Gastrocnemius medialis (tissue), 4 donors: ENCODE data around the gene CACNA1C. TPM values are rescaled to one million over a fixed set of nuclear protein-coding genes. Genes with fewer than 3 reads are reported as not detected.

Experiments used
- ATAC-seq, 2 donors: fragments of 150-250 bp; one replicate each; pipeline ENCODE4 v1.9.1; 2016
- DNase-seq, 2 donors: peaks; one replicate each; pipeline ENCODE4 v3.0.0-alpha.2; 2019
- H3K27ac ChIP-seq, 4 donors: fragments of 200-600 bp; sonication (generic); 1 replicate in 1 of 4; 2 replicates in 3 of 4; pipeline ENCODE4 v1.5.1; 2016 to 2018; ENCODE audit warnings: mild to moderate bottlenecking in 2 of 4, moderate library complexity in 1 of 4
- H3K27me3 ChIP-seq, 3 donors: fragments of 200-600 bp; sonication (generic) in 2 of 3; 1 replicate in 1 of 3; 2 replicates in 2 of 3; pipeline versions ENCODE4 v1.5.1 to v1.6.0; 2016 to 2019; ENCODE audit warnings: mild to moderate bottlenecking in 1 of 3, moderate library complexity in 1 of 3
- H3K36me3 ChIP-seq, 2 donors: fragments of 200-600 bp; sonication (generic) in 1 of 2; one replicate each; pipeline ENCODE4 v1.5.1; 2017 to 2018
- H3K4me1 ChIP-seq, 2 donors: fragments of 200-600 bp; sonication (generic) in 1 of 2; one replicate each; pipeline ENCODE4 v1.5.1; 2016 to 2017; ENCODE audit warnings: mild to moderate bottlenecking in 2 of 2
- H3K4me3 ChIP-seq, 4 donors: fragments of 200-600 bp; sonication (generic) in 3 of 4; 1 replicate in 1 of 4; 2 replicates in 3 of 4; pipeline ENCODE4 v1.5.1; 2016 to 2019; ENCODE audit warnings: mild to moderate bottlenecking in 2 of 4
- H3K9me3 ChIP-seq, 3 donors: fragments of 200-600 bp; sonication (generic) in 2 of 3; 1 replicate in 1 of 3; 2 replicates in 2 of 3; pipeline ENCODE4 v1.5.1; 2016 to 2019
- CTCF ChIP-seq, 5 experiments: fragments of 450-650 bp in 3 of 5; fragments of 200-600 bp in 2 of 5; sonication (generic) in 2 of 5; IDR thresholded peaks in 4 of 5; conservative IDR thresholded peaks in 1 of 5; 1 replicate in 4 of 5; 2 replicates in 1 of 5; pipeline ENCODE4 v1.5.1; 2016 to 2019; ENCODE audit warnings: antibody characterized with exemption in 5 of 5, mild to moderate bottlenecking in 3 of 5, moderate library complexity in 3 of 5
- POLR2A ChIP-seq, 2 donors: fragments of 450-650 bp; IDR thresholded peaks; one replicate each; pipeline ENCODE4 v1.6.1; 2017; ENCODE audit warnings: antibody characterized with exemption in 2 of 2, mild to moderate bottlenecking in 2 of 2, moderate library complexity in 2 of 2
- in situ Hi-C, 4 donors: fragments of 200-750 bp; cut with MboI; loops; one replicate each; pipeline versions ENCODE4 v1.15.0 to v1.8.0; 2017; ENCODE audit warnings: low sequenced_read_pairs in 4 of 4
- intact Hi-C: fragments of 100-400 bp; cut with DNase I; formaldehyde crosslinking; loops from one replicate; pipeline ENCODE4 v1.15.1; 2023; ENCODE audit warnings: low total_unique reads
- total RNA-seq, 4 donors: library from RNA; depleted of rRNA; stranded (reverse); fragments of >200 nt; gene quantifications; one replicate each; pipeline versions ENCODE4 v1.1.0 to v1.2.3, GENCODE V29; 2016

Gene CACNA1C
- total RNA-seq, 4 donors from 2014 or later: 0.80 to 1.8 (median 0.91) TPM

DNA sequence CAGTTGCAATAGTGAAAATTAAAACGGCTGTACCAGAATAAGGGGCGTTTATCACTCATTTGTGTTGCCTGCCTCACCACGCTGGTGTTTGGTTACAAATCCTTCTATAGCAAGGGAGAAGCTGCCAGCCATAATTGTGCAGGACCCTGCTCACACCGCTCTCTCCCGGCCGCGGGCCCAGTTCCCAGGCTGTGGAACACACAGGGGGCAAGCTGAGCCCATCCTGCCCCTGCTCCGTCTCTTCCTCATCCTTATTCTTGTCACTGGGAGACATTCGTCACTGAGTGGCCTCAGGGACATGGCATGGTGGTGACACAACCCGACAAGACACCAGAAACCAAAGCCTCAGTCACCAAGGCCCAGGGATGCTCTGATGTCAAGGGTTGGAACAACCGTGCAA is 625.6 kb downstream of the CACNA1C start:
- in situ Hi-C loops (no loop called here), intact Hi-C loops (no loop called here)
- Histone ChIP-seq H3K27me3 (no peaks in the 10 kb centered on the region), H3K4me1 (no peaks in the 10 kb centered on the region), H3K9me3 (no peaks in the 10 kb centered on the region), H3K4me3 (no peak overlapping the region), H3K36me3 (no peaks in the 10 kb centered on the region), H3K27ac (no peak overlapping the region)
- TF ChIP-seq CTCF (IDR thresholded peaks at IDR 0.05 in 4 of 5, conservative IDR thresholded peaks at IDR 0.05 in 1 of 5): no peak
- TF ChIP-seq POLR2A (IDR thresholded peaks at IDR 0.05): no peak
- no peak for DNase-seq
- ATAC-seq: no peak

DNA sequence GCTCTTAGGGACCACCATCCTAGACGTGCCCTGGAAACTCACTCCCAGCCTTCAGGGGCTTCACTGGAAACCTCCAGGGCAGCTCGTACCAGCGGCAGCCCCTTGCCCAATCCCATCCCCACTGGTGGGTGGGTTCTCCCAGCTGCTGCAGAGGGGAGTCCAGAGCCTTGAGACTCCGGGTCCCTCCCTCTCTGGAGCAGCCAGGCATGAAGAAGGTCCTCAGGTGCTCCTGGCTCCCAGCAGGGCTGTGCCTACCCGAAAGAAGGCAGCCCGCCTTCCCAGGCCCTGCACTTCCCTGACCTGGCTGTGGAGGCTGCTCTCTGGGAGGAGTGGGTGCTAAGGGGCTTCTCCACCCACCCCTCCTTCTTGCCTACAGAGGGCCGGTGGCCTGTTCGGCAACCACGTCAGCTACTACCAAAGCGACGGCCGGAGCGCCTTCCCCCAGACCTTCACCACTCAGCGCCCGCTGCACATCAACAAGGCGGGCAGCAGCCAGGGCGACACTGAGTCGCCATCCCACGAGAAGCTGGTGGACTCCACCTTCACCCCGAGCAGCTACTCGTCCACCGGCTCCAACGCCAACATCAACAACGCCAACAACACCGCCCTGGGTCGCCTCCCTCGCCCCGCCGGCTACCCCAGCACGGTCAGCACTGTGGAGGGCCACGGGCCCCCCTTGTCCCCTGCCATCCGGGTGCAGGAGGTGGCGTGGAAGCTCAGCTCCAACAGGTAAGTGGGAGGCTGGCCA is 626.5 kb downstream of the CACNA1C start:
- H3K36me3 ChIP-seq: no peaks in the 10 kb centered on the region
- intact Hi-C loops (no loop called here), in situ Hi-C loops (no loop called here)
- no peak overlapping the region for H3K4me3 ChIP-seq
- H3K27me3 ChIP-seq: no peaks in the 10 kb centered on the region
- no peak overlapping the region for H3K27ac ChIP-seq
- no peaks in the 10 kb centered on the region for H3K4me1 ChIP-seq
- no peaks in the 10 kb centered on the region for H3K9me3 ChIP-seq
- no peak for TF ChIP-seq POLR2A (IDR thresholded peaks at IDR 0.05)
- TF ChIP-seq CTCF (IDR thresholded peaks at IDR 0.05 in 4 of 5, conservative IDR thresholded peaks at IDR 0.05 in 1 of 5): no peak
- DNase-seq (no peak), ATAC-seq (no peak)

GRCh38 chr12:2679816-2680675 is 627.3 kb downstream of the CACNA1C start:
- H3K27me3 ChIP-seq: no peaks in the 10 kb centered on the region
- intact Hi-C loops (no loop called here), in situ Hi-C loops (no loop called here)
- DNase-seq: no peak
- H3K4me1 ChIP-seq: no peaks in the 10 kb centered on the region
- H3K4me3 ChIP-seq: no peak overlapping the region
- no peak for ATAC-seq
- no peaks in the 10 kb centered on the region for H3K36me3 ChIP-seq
- H3K9me3 ChIP-seq: no peaks in the 10 kb centered on the region
- TF ChIP-seq CTCF (IDR thresholded peaks at IDR 0.05 in 4 of 5, conservative IDR thresholded peaks at IDR 0.05 in 1 of 5): no peak
- TF ChIP-seq POLR2A (IDR thresholded peaks at IDR 0.05): no peak
- H3K27ac ChIP-seq: no peak overlapping the region

- no peak overlapping the region for H3K4me3 ChIP-seq
- ATAC-seq (no peak), DNase-seq (no peak)
- H3K4me1 ChIP-seq: no peaks in the 10 kb centered on the region
- no peaks in the 10 kb centered on the region for H3K9me3 ChIP-seq
- no peaks in the 10 kb centered on the region for H3K36me3 ChIP-seq
- H3K27ac ChIP-seq: no peak overlapping the region
- in situ Hi-C loops: no loop called here
- no peaks in the 10 kb centered on the region for H3K27me3 ChIP-seq
- intact Hi-C loops: no loop called here
- no peak for TF ChIP-seq CTCF (IDR thresholded peaks at IDR 0.05 in 4 of 5, conservative IDR thresholded peaks at IDR 0.05 in 1 of 5)
- no peak for TF ChIP-seq POLR2A (IDR thresholded peaks at IDR 0.05)
Observed at GRCh38 chr12:2680676-2681039, 627.9 kb downstream of the CACNA1C start.
